ENCODE data around the gene HYAL3. TPM values are rescaled to one million over a fixed set of nuclear protein-coding genes. Genes with fewer than 3 reads are reported as not detected.

HYAL3 gene
- total RNA-seq, 2 experiments from 2014 or later = 3.0 to 3.2 TPM

GRCh38 chr3:50259432-50260026, 39.7 kb downstream of the HYAL3 start:
- Histone ChIP-seq H3K27ac (ENCODE audit: low read depth in 1 of 2, low read length in 2 of 2) (peak overlapping the region in 1 of 2 donors; percentile 5), H3K27me3 (ENCODE audit: control insufficient read depth in 1 of 2, insufficient read depth in 2 of 2, low read length in 2 of 2) (no peaks in the 10 kb centered on the region), H3K9me3 (ENCODE audit: control insufficient read depth in 1 of 2, insufficient read depth in 1 of 2, low read length in 2 of 2) (no peaks in the 10 kb centered on the region), H3K36me3 (ENCODE audit: insufficient read depth, low read length) (peaks cover 45% of the 10 kb centered on the region), H3K4me1 (ENCODE audit: insufficient read depth, low read length) (peaks cover 20% of the 10 kb centered on the region), H3K4me3 (ENCODE audit: low read length) (peak overlapping the region; percentile 9)
- H3K36me3 Mint-ChIP-seq (ENCODE audit: low read depth) = peaks cover 50% of the 10 kb centered on the region
- ATAC-seq (ENCODE audit: poor library complexity) (peak; percentile 21), DNase-seq (no peak)
- TF ChIP-seq CTCF (IDR thresholded peaks at IDR 0.05) = no peak
- peak overlapping the region; percentile 74 for H3K4me3 Mint-ChIP-seq
- intact Hi-C loops (cut with DNase I, micrococcal nuclease) = loop anchor here in 1 of 2 experiments (1.0 to 5.0 kb wide), 2 partner anchors 32 to 1403 kb away; no protein-coding TSS in a partner anchor
- CTCF ChIA-PET = interaction anchor here (0.8 to 2.7 kb wide), 3 partner anchors 13 to 65 kb away, joined by 5 to 11 read pairs (median 5); partner anchors contain the start of gene GNAI2
- H3K27me3 Mint-ChIP-seq = no peaks in the 10 kb centered on the region
- H3K27ac Mint-ChIP-seq = peak overlapping the region; percentile 51
- H3K4me1 Mint-ChIP-seq (ENCODE audit: low read depth) = peaks cover 3% of the 10 kb centered on the region
- POLR2A ChIA-PET = interaction anchor here (1.1 to 2.5 kb wide), 5 partner anchors 11 to 32 kb away, joined by 3 to 10 read pairs (median 4); partner anchors contain the start of gene GNAI2
- no peaks in the 10 kb centered on the region for H3K9me3 Mint-ChIP-seq

GRCh38 chr3:50258979-50259378, 40.2 kb downstream of the HYAL3 start:
- no peaks in the 10 kb centered on the region for H3K9me3 Mint-ChIP-seq
- H3K36me3 Mint-ChIP-seq (ENCODE audit: low read depth) = peaks cover 55% of the 10 kb centered on the region
- TF ChIP-seq CTCF (IDR thresholded peaks at IDR 0.05) = no peak
- Histone ChIP-seq H3K36me3 (ENCODE audit: insufficient read depth, low read length) (peaks cover 51% of the 10 kb centered on the region), H3K27ac (ENCODE audit: low read depth in 1 of 2, low read length in 2 of 2) (no peak overlapping the region), H3K9me3 (ENCODE audit: control insufficient read depth in 1 of 2, insufficient read depth in 1 of 2, low read length in 2 of 2) (no peaks in the 10 kb centered on the region), H3K4me3 (ENCODE audit: low read length) (no peak overlapping the region), H3K4me1 (ENCODE audit: insufficient read depth, low read length) (peaks cover 24% of the 10 kb centered on the region), H3K27me3 (ENCODE audit: control insufficient read depth in 1 of 2, insufficient read depth in 2 of 2, low read length in 2 of 2) (no peaks in the 10 kb centered on the region)
- POLR2A ChIA-PET = interaction anchor here (1.1 to 2.5 kb wide), 4 partner anchors 10 to 32 kb away, joined by 3 to 10 read pairs (median 6); partner anchors contain the start of gene GNAI2
- no peaks in the 10 kb centered on the region for H3K27me3 Mint-ChIP-seq
- DNase-seq = peak in 1 of 14 experiments; percentile 23
- peak overlapping the region; percentile 34 for H3K4me3 Mint-ChIP-seq
- no peak for ATAC-seq (ENCODE audit: poor library complexity)
- intact Hi-C loops (cut with DNase I, micrococcal nuclease) = loop anchor here in 1 of 2 experiments (5.0 kb wide), 1 partner anchor 1403 kb away; no protein-coding TSS in a partner anchor
- peak overlapping the region; percentile 51 for H3K27ac Mint-ChIP-seq
- CTCF ChIA-PET = interaction anchor here (1.0 to 2.7 kb wide), 2 partner anchors 12 kb away, joined by 4 to 11 read pairs; no protein-coding TSS in a partner anchor
- H3K4me1 Mint-ChIP-seq (ENCODE audit: low read depth) = peaks cover 3% of the 10 kb centered on the region

- no peak overlapping the region for H3K4me3 Mint-ChIP-seq
- ATAC-seq (ENCODE audit: poor library complexity) = no peak
- H3K36me3 Mint-ChIP-seq (ENCODE audit: low read depth) = peaks cover 64% of the 10 kb centered on the region
Observed at GRCh38 chr3:50258029-50258680, 41.0 kb downstream of the HYAL3 start.

More at GRCh38 chr3:50258029-50258680, 41.0 kb downstream of the HYAL3 start:
- intact Hi-C loops (cut with DNase I, micrococcal nuclease) = loop anchor here in 1 of 2 experiments (5.0 kb wide), 1 partner anchor 1404 kb away; no protein-coding TSS in a partner anchor
- DNase-seq = no peak
- H3K27me3 ChIP-seq (ENCODE audit: control insufficient read depth in 1 of 2, insufficient read depth in 2 of 2, low read length in 2 of 2) = no peaks in the 10 kb centered on the region
- H3K36me3 ChIP-seq (ENCODE audit: insufficient read depth, low read length) = peaks cover 58% of the 10 kb centered on the region
- H3K9me3 ChIP-seq (ENCODE audit: control insufficient read depth in 1 of 2, insufficient read depth in 1 of 2, low read length in 2 of 2) = no peaks in the 10 kb centered on the region
- no peak for TF ChIP-seq CTCF (IDR thresholded peaks at IDR 0.05)
- H3K4me1 ChIP-seq (ENCODE audit: insufficient read depth, low read length) = peaks cover 31% of the 10 kb centered on the region
- no peaks in the 10 kb centered on the region for H3K9me3 Mint-ChIP-seq
- H3K4me3 ChIP-seq (ENCODE audit: low read length) = no peak overlapping the region
- H3K27ac Mint-ChIP-seq = peak overlapping the region; percentile 51
- POLR2A ChIA-PET = interaction anchor here (1.1 to 2.5 kb wide), 2 partner anchors 11 to 23 kb away, joined by 3 to 10 read pairs; partner anchors contain the start of gene GNAI2
- no peak overlapping the region for H3K27ac ChIP-seq (ENCODE audit: low read depth in 1 of 2, low read length in 2 of 2)
- no peaks in the 10 kb centered on the region for H3K27me3 Mint-ChIP-seq
- peaks cover 8% of the 10 kb centered on the region for H3K4me1 Mint-ChIP-seq (ENCODE audit: low read depth)
- CTCF ChIA-PET = interaction anchor here (1.0 kb wide), 1 partner anchor 12 kb away, joined by 4 read pairs; no protein-coding TSS in a partner anchor
